WTC11 (cell line): Measurements from ENCODE around the gene WTAP.

Source experiments
- CBFB ChIP-seq: sonication (generic); formaldehyde crosslinking; IDR thresholded peaks from 2 replicates; pipeline ENCODE4 v1.8.1; 2022; ENCODE audit warnings: mild to moderate bottlenecking, low read depth, missing genetic modification reagents
- CTCF ChIP-seq: fragments of 200-600 bp; IDR thresholded peaks from 2 replicates; pipeline ENCODE4 v1.8.0; 2022; ENCODE audit warnings: antibody characterized with exemption
- JUN ChIP-seq: sonication (generic); formaldehyde crosslinking; IDR thresholded peaks from 2 replicates; pipeline ENCODE4 v1.8.0; 2023; ENCODE audit warnings: mild to moderate bottlenecking, missing genetic modification reagents
- NFE2L1 ChIP-seq: sonication (generic); formaldehyde crosslinking; IDR thresholded peaks from 2 replicates; pipeline ENCODE4 v1.8.1; 2023; ENCODE audit warnings: missing genetic modification reagents
- SP1 ChIP-seq: sonication (generic); formaldehyde crosslinking; conservative IDR thresholded peaks from 2 replicates; pipeline ENCODE4 v1.8.1; 2022; ENCODE audit warnings: missing genetic modification reagents
- STAT6 ChIP-seq: sonication (generic); formaldehyde crosslinking; conservative IDR thresholded peaks from 2 replicates; pipeline ENCODE4 v1.8.1; 2023; ENCODE audit warnings: mild to moderate bottlenecking, low read depth, missing genetic modification reagents, moderate library complexity
- TEAD4 ChIP-seq: sonication (generic); formaldehyde crosslinking; IDR thresholded peaks from 2 replicates; pipeline ENCODE4 v1.8.0; 2022; ENCODE audit warnings: mild to moderate bottlenecking, missing genetic modification reagents
- USF2 ChIP-seq: sonication (generic); formaldehyde crosslinking; IDR thresholded peaks from 2 replicates; pipeline ENCODE4 v1.8.1; 2023; ENCODE audit warnings: mild to moderate bottlenecking, missing genetic modification reagents, moderate library complexity
- ZNF317 ChIP-seq: sonication (generic); formaldehyde crosslinking; IDR thresholded peaks from 2 replicates; pipeline ENCODE4 v1.8.1; 2023; ENCODE audit warnings: low read depth, mild to moderate bottlenecking, moderate library complexity, missing genetic modification reagents, borderline replicate concordance
- ZNF416 ChIP-seq: fragments of 250-450 bp; sonication (Bioruptor Pico); IDR thresholded peaks from 2 replicates; pipeline ENCODE4 v1.9.0; 2021; ENCODE audit warnings: mild to moderate bottlenecking, inconsistent platforms

- no peak for TF ChIP-seq ZNF317
- no peak for TF ChIP-seq TEAD4
- TF ChIP-seq NFE2L1 (CRISPR knock-in tag): no peak
- no peak for TF ChIP-seq CTCF
- no peak for TF ChIP-seq ZNF416
- TF ChIP-seq STAT6 (CRISPR knock-in tag): no peak
- no peak for TF ChIP-seq SP1 (CRISPR knock-in tag)
- TF ChIP-seq USF2 (CRISPR knock-in tag): no peak
- TF ChIP-seq CBFB (CRISPR knock-in tag): no peak
- no peak for TF ChIP-seq JUN (CRISPR knock-in tag)
These were observed 38.3 kb upstream of the WTAP start for GRCh38 chr6:159689001-159689400.
